Measurements from ENCODE around the gene NT5C2.

Gene NT5C2

DNA sequence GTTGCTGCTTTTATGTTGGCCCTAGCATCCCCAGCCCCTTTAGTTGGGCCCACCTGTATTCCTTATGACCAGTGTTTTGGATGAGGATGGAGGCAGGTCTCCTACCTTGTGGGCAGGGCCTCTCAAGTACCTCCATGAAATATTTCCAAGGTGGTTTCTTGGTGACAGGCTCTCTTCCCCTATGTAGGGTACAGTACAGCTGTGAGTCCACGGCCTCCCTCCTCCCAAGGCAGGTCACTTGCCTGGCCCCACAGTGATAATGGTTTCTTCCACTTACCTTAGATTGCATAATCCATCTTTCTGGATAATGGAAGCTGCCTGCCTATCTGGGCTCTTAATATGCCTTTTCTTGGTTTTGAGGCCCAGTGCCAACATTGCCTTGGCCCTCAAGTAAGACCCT, 110.4 kb downstream of the NT5C2 start:
- DNase-seq (ENCODE audit: insufficient read length, low spot score) (no peak), FAIRE-seq (no peak)
- no peak for TF ChIP-seq SPI1 (IDR thresholded peaks at IDR 0.05; ENCODE audit: low read depth, low read length)
- no peak for TF ChIP-seq POLR2A (IDR thresholded peaks at IDR 0.05; ENCODE audit: low read depth, low read length)
- TF ChIP-seq TAF1 (IDR thresholded peaks at IDR 0.05; ENCODE audit: low read depth, low read length): no peak
- no peak for TF ChIP-seq PAX5 (IDR thresholded peaks at IDR 0.05; ENCODE audit: insufficient read depth, low read length, severe bottlenecking)
- no peak for TF ChIP-seq POU2F2 (IDR thresholded peaks at IDR 0.05; ENCODE audit: low read depth, low read length)
- no peak for TF ChIP-seq POLR2AphosphoS5 (IDR thresholded peaks at IDR 0.05; ENCODE audit: low read depth, low read length)

DNA sequence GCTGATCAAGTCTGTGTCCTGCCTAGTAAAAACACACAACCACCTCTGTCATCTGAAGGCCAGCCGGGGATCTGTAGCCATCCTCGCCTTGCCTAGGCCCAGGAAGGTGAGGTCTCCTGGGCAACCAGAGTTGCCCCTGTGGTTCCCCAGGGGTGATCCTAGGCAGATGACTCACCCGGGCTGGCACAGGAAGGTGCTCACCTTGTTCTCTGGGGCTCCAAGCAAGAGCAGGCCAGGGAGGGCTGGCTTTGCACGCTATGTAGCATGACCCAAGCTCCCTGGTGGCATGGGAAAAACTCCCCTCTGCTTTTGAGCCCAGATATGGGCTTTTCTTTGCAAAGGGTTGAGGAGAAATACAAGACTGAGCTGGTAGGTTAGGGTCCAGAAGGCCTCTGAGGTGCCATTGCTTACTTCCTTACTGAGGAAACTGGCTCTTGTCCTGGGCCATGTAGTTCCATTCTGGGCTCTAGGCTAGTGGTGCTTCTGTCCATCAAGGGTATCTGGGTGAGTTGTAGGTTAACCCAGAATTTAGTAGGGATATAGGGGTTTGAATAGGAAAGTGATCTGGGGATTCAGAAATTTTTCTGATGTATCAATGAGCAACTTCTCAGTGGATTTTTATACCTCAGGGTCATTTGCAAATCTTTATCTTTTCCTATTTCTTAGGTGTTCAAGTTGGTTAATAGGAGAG, 112.0 kb downstream of the NT5C2 start:
- FAIRE-seq: no peak
- no peak for DNase-seq (ENCODE audit: insufficient read length, low spot score)
- no peak for TF ChIP-seq POLR2AphosphoS5 (IDR thresholded peaks at IDR 0.05; ENCODE audit: low read depth, low read length)
- no peak for TF ChIP-seq PAX5 (IDR thresholded peaks at IDR 0.05; ENCODE audit: insufficient read depth, low read length, severe bottlenecking)
- TF ChIP-seq SPI1 (IDR thresholded peaks at IDR 0.05; ENCODE audit: low read depth, low read length): no peak
- TF ChIP-seq POLR2A (IDR thresholded peaks at IDR 0.05; ENCODE audit: low read depth, low read length): no peak
- no peak for TF ChIP-seq TAF1 (IDR thresholded peaks at IDR 0.05; ENCODE audit: low read depth, low read length)
- TF ChIP-seq POU2F2 (IDR thresholded peaks at IDR 0.05; ENCODE audit: low read depth, low read length): no peak

DNA sequence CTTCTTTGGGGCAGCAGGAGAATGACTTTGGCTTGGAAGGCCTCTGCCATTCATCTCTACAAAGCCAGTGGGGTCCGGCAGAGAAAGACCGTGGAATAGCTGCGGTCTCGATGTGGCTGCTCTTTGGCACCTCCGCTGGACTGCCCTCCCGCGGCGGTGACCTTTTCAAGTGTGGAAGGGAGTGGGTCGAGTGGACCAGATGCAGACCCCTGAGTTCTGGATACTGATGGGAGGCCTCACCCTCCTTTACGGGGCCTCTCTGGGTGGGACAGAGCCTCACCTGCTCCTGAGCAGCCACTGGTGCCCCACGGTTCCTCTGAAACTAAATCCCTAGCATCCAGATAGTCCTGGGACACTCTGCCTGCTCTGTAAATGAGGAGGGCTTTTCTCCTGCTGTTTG, 113.1 kb downstream of the NT5C2 start:
- FAIRE-seq: no peak
- TF ChIP-seq SPI1 (IDR thresholded peaks at IDR 0.05; ENCODE audit: low read depth, low read length): no peak
- TF ChIP-seq PAX5 (IDR thresholded peaks at IDR 0.05; ENCODE audit: insufficient read depth, low read length, severe bottlenecking): no peak
- no peak for TF ChIP-seq POU2F2 (IDR thresholded peaks at IDR 0.05; ENCODE audit: low read depth, low read length)
- no peak for TF ChIP-seq POLR2A (IDR thresholded peaks at IDR 0.05; ENCODE audit: low read depth, low read length)
- TF ChIP-seq POLR2AphosphoS5 (IDR thresholded peaks at IDR 0.05; ENCODE audit: low read depth, low read length): no peak
- DNase-seq (ENCODE audit: insufficient read length, low spot score): no peak

DNA sequence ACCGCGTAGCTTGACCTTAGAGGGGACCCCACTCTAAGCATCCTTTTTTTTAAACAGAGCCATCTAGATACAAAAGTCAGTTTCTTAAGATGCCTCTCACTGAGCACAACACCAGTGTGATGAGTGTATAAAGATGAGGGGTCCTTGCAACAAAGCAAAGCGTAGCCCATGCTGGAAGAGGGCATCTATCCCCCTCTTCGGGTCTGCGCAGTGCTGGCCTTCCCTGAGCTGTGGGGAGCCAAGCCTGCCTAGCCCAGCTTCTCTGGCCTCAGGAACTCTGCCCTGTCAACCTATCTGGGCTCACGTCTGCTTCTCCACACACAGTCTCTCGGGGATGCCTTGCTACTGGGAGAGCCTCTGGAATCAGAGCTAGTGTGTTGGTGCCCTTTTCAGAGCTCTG, 114.0 kb downstream of the NT5C2 start:
- no peak for DNase-seq (ENCODE audit: insufficient read length, low spot score)
- no peak for FAIRE-seq
- TF ChIP-seq POLR2AphosphoS5 (IDR thresholded peaks at IDR 0.05; ENCODE audit: low read depth, low read length) (no peak), POU2F2 (IDR thresholded peaks at IDR 0.05; ENCODE audit: low read depth, low read length) (no peak)

DNA sequence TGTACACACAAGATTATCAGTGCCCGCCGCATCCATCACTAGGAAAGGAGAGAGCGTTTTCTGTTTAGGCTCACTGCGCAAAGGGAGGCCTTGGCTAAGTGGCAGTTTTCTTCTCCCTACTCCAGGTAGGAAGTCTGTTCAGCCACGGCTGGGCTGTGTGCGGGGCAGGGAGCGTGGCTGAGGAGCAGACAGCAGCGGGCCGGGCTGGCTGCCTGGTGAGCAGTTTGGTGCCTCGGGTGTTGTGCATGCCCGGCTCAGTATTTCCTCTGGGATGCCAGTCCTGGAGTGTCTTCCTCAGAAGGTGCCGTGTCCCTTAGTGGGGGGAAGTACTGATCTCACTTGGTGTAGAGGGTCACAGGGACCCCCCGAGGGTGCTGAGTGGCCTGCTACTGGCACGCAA, 114.4 kb downstream of the NT5C2 start:
- no peak for TF ChIP-seq SPI1 (IDR thresholded peaks at IDR 0.05; ENCODE audit: low read depth, low read length)
- no peak for TF ChIP-seq PAX5 (IDR thresholded peaks at IDR 0.05; ENCODE audit: insufficient read depth, low read length, severe bottlenecking)
- TF ChIP-seq POLR2A (IDR thresholded peaks at IDR 0.05; ENCODE audit: low read depth, low read length): no peak
- TF ChIP-seq POLR2AphosphoS5 (IDR thresholded peaks at IDR 0.05; ENCODE audit: low read depth, low read length): no peak
- TF ChIP-seq TAF1 (IDR thresholded peaks at IDR 0.05; ENCODE audit: low read depth, low read length): no peak
- no peak for TF ChIP-seq POU2F2 (IDR thresholded peaks at IDR 0.05; ENCODE audit: low read depth, low read length)
- DNase-seq (ENCODE audit: insufficient read length, low spot score): no peak
- FAIRE-seq: no peak

DNA sequence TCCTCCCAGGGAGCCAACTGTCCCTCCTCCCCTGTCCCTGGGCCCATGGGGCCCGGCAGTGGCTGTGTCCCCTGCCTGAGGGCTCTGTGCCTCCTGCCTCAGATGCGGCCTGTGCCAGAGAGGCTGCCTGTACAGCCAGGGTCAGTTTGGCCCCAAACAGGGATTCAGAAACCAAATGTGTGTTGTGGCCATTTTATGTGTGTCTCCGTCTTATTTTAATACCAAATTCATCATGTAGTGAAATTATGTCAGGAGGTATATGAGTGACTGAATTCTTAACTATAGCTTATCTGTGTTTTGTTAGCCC, 114.8 kb downstream of the NT5C2 start:
- FAIRE-seq (no peak), DNase-seq (ENCODE audit: insufficient read length, low spot score) (no peak)
- TF ChIP-seq TAF1 (IDR thresholded peaks at IDR 0.05; ENCODE audit: low read depth, low read length): no peak
- no peak for TF ChIP-seq POU2F2 (IDR thresholded peaks at IDR 0.05; ENCODE audit: low read depth, low read length)
- TF ChIP-seq POLR2AphosphoS5 (IDR thresholded peaks at IDR 0.05; ENCODE audit: low read depth, low read length): no peak
- TF ChIP-seq POLR2A (IDR thresholded peaks at IDR 0.05; ENCODE audit: low read depth, low read length): no peak
- no peak for TF ChIP-seq PAX5 (IDR thresholded peaks at IDR 0.05; ENCODE audit: insufficient read depth, low read length, severe bottlenecking)
- TF ChIP-seq SPI1 (IDR thresholded peaks at IDR 0.05; ENCODE audit: low read depth, low read length): no peak

DNA sequence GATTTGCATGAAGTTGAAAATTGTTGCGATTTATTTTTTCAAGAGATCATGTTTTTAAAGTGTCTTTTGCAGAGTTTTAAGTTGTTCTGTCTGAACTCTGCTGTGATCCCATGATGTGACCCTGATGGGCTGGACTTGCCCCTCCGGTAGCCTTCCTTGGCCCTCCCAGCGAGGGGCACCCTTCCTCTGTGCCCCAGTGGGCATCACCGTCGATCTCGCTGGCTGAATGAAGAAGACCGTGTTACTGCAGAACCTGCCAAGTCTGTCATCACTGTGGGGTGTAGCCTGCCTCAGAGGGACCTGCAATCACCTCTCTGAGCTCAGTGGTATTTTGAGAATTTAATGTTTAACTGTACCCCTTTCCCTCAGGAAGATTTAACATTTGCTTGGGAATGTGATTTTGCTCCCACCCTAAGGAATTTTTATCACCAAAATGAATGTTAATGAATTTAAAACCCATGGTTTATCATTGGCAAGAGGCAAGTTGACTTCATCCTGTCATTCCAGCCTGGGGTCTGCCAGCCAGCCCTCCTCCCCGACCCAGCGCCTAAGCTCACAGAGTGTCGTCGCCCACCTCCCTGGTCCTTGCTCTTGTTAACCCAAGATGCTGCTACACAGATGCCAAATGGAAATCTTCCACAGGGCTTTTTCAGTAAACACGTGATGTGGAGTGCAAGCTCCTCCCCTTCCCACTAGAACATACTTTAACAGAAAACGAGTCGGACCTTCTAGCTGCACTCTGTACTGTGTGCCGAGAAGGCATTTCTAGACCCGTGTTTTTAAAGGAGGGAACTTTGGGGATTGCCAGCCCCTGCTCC, 115.4 kb downstream of the NT5C2 start:
- DNase-seq (ENCODE audit: insufficient read length, low spot score) (no peak), FAIRE-seq (no peak)
- TF ChIP-seq POLR2AphosphoS5 (IDR thresholded peaks at IDR 0.05; ENCODE audit: low read depth, low read length): no peak
- no peak for TF ChIP-seq PAX5 (IDR thresholded peaks at IDR 0.05; ENCODE audit: insufficient read depth, low read length, severe bottlenecking)
- TF ChIP-seq SPI1 (IDR thresholded peaks at IDR 0.05; ENCODE audit: low read depth, low read length): no peak
- TF ChIP-seq POU2F2 (IDR thresholded peaks at IDR 0.05; ENCODE audit: low read depth, low read length): no peak
- no peak for TF ChIP-seq POLR2A (IDR thresholded peaks at IDR 0.05; ENCODE audit: low read depth, low read length)
- TF ChIP-seq TAF1 (IDR thresholded peaks at IDR 0.05; ENCODE audit: low read depth, low read length): no peak

DNA sequence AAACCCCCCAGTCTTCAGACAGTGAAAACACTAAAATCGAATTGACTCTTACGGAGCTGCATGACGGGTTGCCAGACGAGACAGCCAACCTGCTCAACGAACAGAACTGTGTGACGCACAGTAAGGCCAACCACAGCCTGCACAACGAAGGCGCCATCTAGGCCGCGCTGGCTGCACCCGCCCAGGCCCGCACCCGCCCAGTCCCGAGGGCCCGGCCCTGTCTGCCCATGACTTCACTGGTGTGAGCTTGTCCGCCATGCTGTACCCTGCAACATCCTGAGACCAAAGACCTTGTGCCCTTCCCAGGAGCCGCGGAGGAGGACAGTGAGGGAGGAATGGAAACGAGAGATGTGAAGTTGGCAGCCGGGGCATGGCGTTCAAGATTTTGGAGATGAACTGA, 116.1 kb downstream of the NT5C2 start:
- TF ChIP-seq POU2F2 (IDR thresholded peaks at IDR 0.05; ENCODE audit: low read depth, low read length) (no peak), PAX5 (IDR thresholded peaks at IDR 0.05; ENCODE audit: insufficient read depth, low read length, severe bottlenecking) (no peak), TAF1 (IDR thresholded peaks at IDR 0.05; ENCODE audit: low read depth, low read length) (no peak), POLR2AphosphoS5 (IDR thresholded peaks at IDR 0.05; ENCODE audit: low read depth, low read length) (no peak), SPI1 (IDR thresholded peaks at IDR 0.05; ENCODE audit: low read depth, low read length) (no peak), POLR2A (IDR thresholded peaks at IDR 0.05; ENCODE audit: low read depth, low read length) (no peak)
- FAIRE-seq (no peak), DNase-seq (ENCODE audit: insufficient read length, low spot score) (no peak)

DNA sequence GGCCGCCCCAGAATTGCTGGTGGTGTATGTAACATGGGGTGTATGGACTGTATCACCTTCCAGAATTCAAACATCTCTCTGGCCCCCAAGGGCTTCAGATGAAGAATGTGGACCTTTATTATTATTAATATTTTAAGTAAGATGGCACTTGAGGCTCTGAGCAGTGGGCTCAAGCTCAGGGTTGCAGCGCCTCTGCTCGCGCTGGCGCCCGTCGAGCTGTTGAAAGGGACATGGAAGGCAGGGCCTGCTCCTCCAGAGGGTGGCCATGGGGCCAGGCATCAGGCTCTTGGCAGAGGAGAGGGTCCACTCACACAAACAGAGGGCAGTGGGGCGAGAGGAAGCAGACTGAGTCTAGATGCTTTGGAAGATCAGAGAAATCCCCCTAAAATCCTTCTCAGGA, 120.2 kb downstream of the NT5C2 start:
- TF ChIP-seq PAX5 (IDR thresholded peaks at IDR 0.05; ENCODE audit: insufficient read depth, low read length, severe bottlenecking) (no peak), TAF1 (IDR thresholded peaks at IDR 0.05; ENCODE audit: low read depth, low read length) (no peak), SPI1 (IDR thresholded peaks at IDR 0.05; ENCODE audit: low read depth, low read length) (no peak), POU2F2 (IDR thresholded peaks at IDR 0.05; ENCODE audit: low read depth, low read length) (no peak), POLR2A (IDR thresholded peaks at IDR 0.05; ENCODE audit: low read depth, low read length) (no peak), POLR2AphosphoS5 (IDR thresholded peaks at IDR 0.05; ENCODE audit: low read depth, low read length) (no peak)
- no peak for DNase-seq (ENCODE audit: insufficient read length, low spot score)
- no peak for FAIRE-seq
